Ascending aorta (tissue), 2 donors: Measurements from ENCODE around the gene PCBP3. TPM values are rescaled to one million over a fixed set of nuclear protein-coding genes. Genes with fewer than 3 reads are reported as not detected.

ENCODE experiments used
- DNase-seq, 2 donors: peaks; one replicate each; pipeline ENCODE4 v3.0.0-alpha.2; 2019; ENCODE audit warnings: low spot score in 2 of 2
- H3K27ac ChIP-seq, 2 donors: fragments of 200-600 bp; sonication (generic); one replicate each; pipeline ENCODE4 v1.5.1; 2016 to 2017; ENCODE audit warnings: mild to moderate bottlenecking in 1 of 2
- H3K27me3 ChIP-seq: fragments of 200-600 bp; sonication (generic); one replicate; pipeline ENCODE4 v1.5.1; 2017
- H3K36me3 ChIP-seq, 2 donors: fragments of 200-600 bp; sonication (generic); one replicate each; pipeline ENCODE4 v1.5.1; 2016
- H3K4me1 ChIP-seq, 2 donors: fragments of 200-600 bp; sonication (generic); one replicate each; pipeline ENCODE4 v1.5.1; 2016 to 2017; ENCODE audit warnings: mild to moderate bottlenecking in 1 of 2
- H3K4me3 ChIP-seq, 2 donors: fragments of 200-600 bp; sonication (generic); one replicate each; pipeline ENCODE4 v1.5.1; 2016 to 2017; ENCODE audit warnings: mild to moderate bottlenecking in 1 of 2
- H3K9me3 ChIP-seq, 2 donors: fragments of 200-600 bp; sonication (generic); one replicate each; pipeline ENCODE4 v1.5.1; 2016
- intact Hi-C: fragments of 100-400 bp; cut with DNase I; formaldehyde crosslinking; loops from one replicate; pipeline ENCODE4 v1.15.1; 2023
- total RNA-seq: library from RNA; depleted of rRNA; stranded (reverse); fragments of >200 nt; gene quantifications from one replicate; pipeline ENCODE4 v1.1.0, GENCODE V29; 2016
- TF ChIP-seq, protein P1 (sequence below), 3 experiments: fragments of 200-600 bp in 2 of 3; fragments of 450-650 bp in 1 of 3; sonication (generic) in 2 of 3; IDR thresholded peaks; one replicate each; pipeline ENCODE4 v1.5.1; 2016 to 2019; ENCODE audit warnings: antibody characterized with exemption in 3 of 3, mild to moderate bottlenecking in 1 of 3, moderate library complexity in 1 of 3

Gene PCBP3
- total RNA-seq, 1 donor from 2014 or later, result not detected

DNA sequence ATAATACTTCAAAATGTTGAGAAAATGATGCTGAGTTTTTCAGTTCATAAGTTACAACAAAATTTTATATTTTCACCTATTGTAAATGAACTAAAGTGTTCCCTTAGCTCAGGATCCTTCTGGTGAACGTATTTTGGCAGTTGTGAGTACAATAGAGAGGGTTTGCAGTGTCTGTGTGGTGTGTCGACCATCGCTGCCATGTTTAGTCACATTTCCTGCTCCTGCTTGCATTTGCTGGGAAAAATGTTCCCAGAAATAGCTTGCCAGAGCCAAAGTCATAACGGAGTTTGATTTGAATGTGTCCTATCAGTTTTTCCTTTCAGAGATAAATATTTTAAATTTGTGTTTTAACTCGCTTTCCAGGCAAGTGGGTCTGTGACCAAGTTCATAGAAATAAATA lies 220.9 kb downstream of the PCBP3 start:
- H3K4me3 ChIP-seq, result no peak overlapping the region
- no peak overlapping the region for H3K27ac ChIP-seq
- DNase-seq, result no peak
- H3K9me3 ChIP-seq, result no peaks in the 10 kb centered on the region
- H3K4me1 ChIP-seq, result no peaks in the 10 kb centered on the region
- TF ChIP-seq, protein P1, sequence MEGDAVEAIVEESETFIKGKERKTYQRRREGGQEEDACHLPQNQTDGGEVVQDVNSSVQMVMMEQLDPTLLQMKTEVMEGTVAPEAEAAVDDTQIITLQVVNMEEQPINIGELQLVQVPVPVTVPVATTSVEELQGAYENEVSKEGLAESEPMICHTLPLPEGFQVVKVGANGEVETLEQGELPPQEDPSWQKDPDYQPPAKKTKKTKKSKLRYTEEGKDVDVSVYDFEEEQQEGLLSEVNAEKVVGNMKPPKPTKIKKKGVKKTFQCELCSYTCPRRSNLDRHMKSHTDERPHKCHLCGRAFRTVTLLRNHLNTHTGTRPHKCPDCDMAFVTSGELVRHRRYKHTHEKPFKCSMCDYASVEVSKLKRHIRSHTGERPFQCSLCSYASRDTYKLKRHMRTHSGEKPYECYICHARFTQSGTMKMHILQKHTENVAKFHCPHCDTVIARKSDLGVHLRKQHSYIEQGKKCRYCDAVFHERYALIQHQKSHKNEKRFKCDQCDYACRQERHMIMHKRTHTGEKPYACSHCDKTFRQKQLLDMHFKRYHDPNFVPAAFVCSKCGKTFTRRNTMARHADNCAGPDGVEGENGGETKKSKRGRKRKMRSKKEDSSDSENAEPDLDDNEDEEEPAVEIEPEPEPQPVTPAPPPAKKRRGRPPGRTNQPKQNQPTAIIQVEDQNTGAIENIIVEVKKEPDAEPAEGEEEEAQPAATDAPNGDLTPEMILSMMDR (IDR thresholded peaks at IDR 0.05), result no peak
- intact Hi-C loops, result no loop called here
- no peaks in the 10 kb centered on the region for H3K27me3 ChIP-seq
- no peaks in the 10 kb centered on the region for H3K36me3 ChIP-seq

DNA sequence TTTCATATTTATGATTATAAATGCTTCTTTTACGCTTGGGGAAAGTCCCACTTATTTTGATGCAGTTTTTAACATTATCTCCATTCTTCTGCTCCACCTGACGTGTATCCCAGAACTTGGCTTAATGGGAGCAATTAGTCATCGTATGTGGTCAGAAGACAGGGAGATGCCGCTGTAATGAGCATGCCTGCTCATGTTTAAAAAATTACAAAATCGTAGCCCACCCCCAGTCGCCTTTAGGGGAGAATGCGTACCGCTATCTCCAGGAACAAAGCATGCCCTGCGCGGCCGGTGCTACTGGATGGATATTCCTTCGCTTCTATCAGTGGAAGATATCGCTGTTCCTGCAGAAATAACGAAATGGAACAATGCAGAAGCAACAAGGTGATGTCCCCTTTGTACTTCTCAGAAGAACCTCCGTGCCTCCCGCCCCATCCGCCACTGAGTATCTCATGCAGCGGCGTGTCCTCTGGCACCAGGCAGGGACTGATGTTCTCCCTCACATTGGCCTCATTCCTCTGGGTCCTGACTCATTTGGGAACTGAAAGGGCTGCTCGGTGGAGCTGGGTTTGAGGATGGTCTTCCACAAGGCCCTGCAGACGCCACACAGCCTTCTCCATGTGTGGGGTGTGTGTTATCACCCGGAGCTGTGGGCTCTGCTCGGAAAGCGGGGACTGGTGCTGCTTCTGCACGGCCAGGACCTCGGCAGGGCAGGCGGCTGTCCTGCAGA lies 221.7 kb downstream of the PCBP3 start:
- Histone ChIP-seq H3K4me1 (no peaks in the 10 kb centered on the region), H3K27ac (no peak overlapping the region), H3K27me3 (no peaks in the 10 kb centered on the region), H3K9me3 (no peaks in the 10 kb centered on the region), H3K36me3 (no peaks in the 10 kb centered on the region), H3K4me3 (no peak overlapping the region)
- TF ChIP-seq, protein P1 (IDR thresholded peaks at IDR 0.05), result no peak
- intact Hi-C loops, result no loop called here
- peak in 1 of 2 donors; percentile 50 for DNase-seq

DNA sequence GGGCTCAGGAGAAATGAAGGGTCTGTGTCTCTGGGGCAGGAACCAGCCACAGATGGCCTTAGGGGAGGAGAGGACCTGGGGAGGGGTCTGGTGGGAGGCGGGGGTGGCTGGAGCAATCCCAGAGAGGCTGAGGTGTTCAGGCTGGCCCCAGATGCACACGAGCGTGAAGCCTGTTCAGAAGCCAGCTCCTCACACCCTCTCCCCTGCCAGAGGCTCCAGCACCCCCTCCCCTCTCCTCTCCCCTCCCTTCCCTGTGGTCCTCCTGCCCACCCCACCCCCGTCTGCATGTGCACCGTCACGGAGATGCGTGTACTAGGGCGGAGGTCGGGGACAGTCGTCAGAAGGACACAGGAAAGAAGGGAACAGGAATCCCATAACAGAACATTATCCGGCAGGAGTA lies 223.0 kb downstream of the PCBP3 start:
- TF ChIP-seq, protein P1 (IDR thresholded peaks at IDR 0.05), result no peak
- intact Hi-C loops, result no loop called here
- H3K4me3 ChIP-seq, result no peak overlapping the region
- H3K27ac ChIP-seq, result no peak overlapping the region
- H3K4me1 ChIP-seq, result no peaks in the 10 kb centered on the region
- no peaks in the 10 kb centered on the region for H3K36me3 ChIP-seq
- no peak for DNase-seq
- H3K9me3 ChIP-seq, result no peaks in the 10 kb centered on the region
- no peaks in the 10 kb centered on the region for H3K27me3 ChIP-seq

DNA sequence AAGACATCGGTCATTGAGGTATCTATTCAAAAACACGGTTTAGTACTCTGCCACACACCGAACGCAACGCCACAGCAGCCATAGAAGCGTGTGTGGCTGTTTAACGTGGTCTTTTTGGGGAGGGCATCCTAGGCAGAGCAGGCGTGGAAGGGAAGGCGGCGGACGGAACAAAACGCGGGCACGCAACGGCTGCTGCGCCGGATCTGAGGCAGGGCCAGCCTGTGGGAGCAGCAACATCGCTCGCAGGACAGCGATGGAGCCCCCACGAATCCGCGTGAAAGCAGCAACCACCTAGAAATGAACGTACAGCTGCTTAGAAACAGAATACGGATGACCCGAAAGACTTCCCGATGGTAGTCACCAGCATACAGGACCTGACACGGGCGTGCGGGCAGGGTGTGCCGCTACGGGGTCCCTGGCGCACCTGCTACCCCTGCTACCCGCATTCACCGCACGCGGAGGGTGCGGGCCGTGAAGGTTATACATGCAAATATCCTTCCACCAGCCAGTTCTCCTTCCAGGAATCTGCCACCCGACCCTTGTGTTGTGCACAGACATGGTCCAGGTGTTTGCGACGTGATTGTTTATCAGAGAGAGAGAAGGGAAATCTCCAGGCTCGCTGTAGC lies 223.6 kb downstream of the PCBP3 start:
- H3K4me1 ChIP-seq, result no peaks in the 10 kb centered on the region
- H3K27ac ChIP-seq, result no peak overlapping the region
- intact Hi-C loops, result no loop called here
- no peaks in the 10 kb centered on the region for H3K9me3 ChIP-seq
- H3K4me3 ChIP-seq, result no peak overlapping the region
- no peaks in the 10 kb centered on the region for H3K27me3 ChIP-seq
- TF ChIP-seq, protein P1 (IDR thresholded peaks at IDR 0.05), result no peak
- DNase-seq, result peak in 1 of 2 donors; percentile 34
- H3K36me3 ChIP-seq, result no peaks in the 10 kb centered on the region

DNA sequence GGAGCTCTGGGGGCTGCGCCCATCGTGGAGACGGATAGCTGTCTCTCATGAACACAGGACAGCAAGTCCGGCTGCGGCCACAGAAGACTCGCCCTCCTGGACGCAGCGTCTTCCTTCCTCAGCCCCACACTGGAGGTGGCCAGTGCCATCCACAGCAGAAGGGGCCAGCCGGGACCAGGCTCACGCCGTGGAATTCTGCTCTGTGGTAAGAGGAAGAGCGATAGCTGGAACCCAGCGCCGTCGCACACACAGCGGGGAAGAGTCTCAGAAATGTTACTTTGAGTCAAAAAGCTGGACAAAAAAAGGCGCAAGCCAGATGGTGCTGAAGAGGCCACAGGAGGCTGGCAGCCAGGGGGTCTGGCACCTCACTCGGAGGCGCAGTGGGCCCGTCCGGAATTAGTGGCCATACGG lies 224.2 kb downstream of the PCBP3 start:
- Histone ChIP-seq H3K4me3 (no peak overlapping the region), H3K4me1 (no peaks in the 10 kb centered on the region), H3K9me3 (no peaks in the 10 kb centered on the region), H3K27me3 (no peaks in the 10 kb centered on the region), H3K27ac (no peak overlapping the region), H3K36me3 (no peaks in the 10 kb centered on the region)
- intact Hi-C loops, result no loop called here
- TF ChIP-seq, protein P1 (IDR thresholded peaks at IDR 0.05), result no peak
- DNase-seq, result peak in 1 of 2 donors; percentile 57
